A549 (cell line): ENCODE results near the gene HNRNPM. TPM values are rescaled to one million over a fixed set of nuclear protein-coding genes. Genes with fewer than 3 reads are reported as not detected.

Experiments
- ATAC-seq, 2 experiments: fragments of 200-7000 bp in 1 of 2; fragments of >200 bp in 1 of 2; cut with Nextera tagmentation in 1 of 2; cut with Tn5 transposase in 1 of 2; 3 replicates each; pipeline versions ENCODE4 v1.8.0 to v1.9.1; 2018 to 2020; ENCODE audit warnings: mild to moderate bottlenecking in 1 of 2, moderate library complexity in 1 of 2
- CTCF ChIA-PET: fragments of 300-600 bp; sonication (Branson Sonifier 250); formaldehyde crosslinking; extraction: SDS; loops from one replicate; lab custom pipeline; 2021; ENCODE audit warnings: antibody characterized with exemption, inconsistent platforms; lab: Yijun Ruan, JAX
- POLR2A ChIA-PET: fragments of 350-600 bp; formaldehyde crosslinking; extraction: SDS; loops from one replicate; lab custom pipeline; 2021; ENCODE audit warnings: antibody characterized with exemption, inconsistent platforms; lab: Yijun Ruan, JAX
- DNase-seq, 2 experiments: peaks; one replicate each; pipeline versions ENCODE4 v3.0.0 to v3.0.0-alpha.2; 2011 to 2016; ENCODE audit warnings: low read depth in 1 of 2, low spot score in 1 of 2
- FAIRE-seq: peaks from 2 replicates; lab custom pipeline; 2011; peaks lifted over from hg19 to GRCh38; lab: Jason Lieb, UNC
- H3K27ac ChIP-seq, 2 experiments: fragments of >200 bp; sonication (Bioruptor Twin); formaldehyde crosslinking; 3 replicates each; pipeline ENCODE4 v1.5.1; 2016 to 2017
- H3K4me1 ChIP-seq: fragments of >200 bp; sonication (Bioruptor Twin); formaldehyde crosslinking; 3 replicates; pipeline ENCODE4 v1.6.1; 2016
- H3K4me2 ChIP-seq: fragments of >200 bp; sonication (Bioruptor Twin); formaldehyde crosslinking; 3 replicates; pipeline ENCODE4 v1.6.1; 2016
- H3K4me3 ChIP-seq: fragments of >200 bp; sonication (Bioruptor Twin); formaldehyde crosslinking; 3 replicates; pipeline ENCODE4 v1.5.1; 2016
- H3K9me3 ChIP-seq: fragments of >200 bp; sonication (Bioruptor Twin); formaldehyde crosslinking; 3 replicates; pipeline ENCODE4 v1.6.1; 2016
- CEBPB ChIP-seq, 2 experiments: fragments of >200 bp in 1 of 2; sonication (Bioruptor Twin) in 1 of 2; formaldehyde crosslinking in 1 of 2; IDR thresholded peaks; 2 replicates each; pipeline ENCODE4 v1.6.1; 2012 to 2016
- FOSL2 ChIP-seq, 2 experiments: fragments of 450-650 bp in 1 of 2; fragments of >200 bp in 1 of 2; sonication (Bioruptor Twin) in 1 of 2; formaldehyde crosslinking; IDR thresholded peaks; 2 replicates each; pipeline versions ENCODE4 v1.5.0 to v1.6.1; 2016 to 2020; ENCODE audit warnings: mild to moderate bottlenecking in 1 of 2, moderate library complexity in 1 of 2
- GATA3 ChIP-seq: IDR thresholded peaks from 2 replicates; pipeline ENCODE4 v1.6.1; 2012; ENCODE audit warnings: borderline replicate concordance
- HDAC2 ChIP-seq: fragments of 200-600 bp; sonication (generic); IDR thresholded peaks from 2 replicates; pipeline ENCODE4 v1.6.1; 2016
- HOXA7 ChIP-seq: fragments of 250-450 bp; sonication (Bioruptor Pico); IDR thresholded peaks from 2 replicates; pipeline ENCODE4 v1.5.0; 2020; ENCODE audit warnings: mild to moderate bottlenecking, moderate library complexity
- HOXB5 ChIP-seq: fragments of 250-450 bp; sonication (Bioruptor Pico); IDR thresholded peaks from 2 replicates; pipeline ENCODE4 v1.5.0; 2020; ENCODE audit warnings: mild to moderate bottlenecking, moderate library complexity
- JUN ChIP-seq, 2 experiments: fragments of >200 bp; sonication (Bioruptor Twin); formaldehyde crosslinking; IDR thresholded peaks; 2 replicates in 1 of 2; 3 replicates in 1 of 2; pipeline ENCODE4 v1.6.1; 2016 to 2017
- KDM5A ChIP-seq: fragments of 200-600 bp; sonication (generic); IDR thresholded peaks from 2 replicates; pipeline ENCODE4 v1.6.1; 2016; ENCODE audit warnings: antibody characterized with exemption, mild to moderate bottlenecking
- POLR2A ChIP-seq: IDR thresholded peaks from 2 replicates; pipeline ENCODE4 v1.6.1; 2012; ENCODE audit warnings: mild to moderate bottlenecking, low read length
- POLR2AphosphoS2 ChIP-seq: conservative IDR thresholded peaks from 2 replicates; pipeline ENCODE4 v1.6.1; 2012; ENCODE audit warnings: low read length, improper control_type of control experiment, inconsistent platforms
- RCOR1 ChIP-seq: fragments of 150-350 bp; IDR thresholded peaks from 2 replicates; pipeline ENCODE4 v1.6.1; 2014; ENCODE audit warnings: antibody characterized with exemption, low read length, low read depth
- RFX5 ChIP-seq: fragments of 450-650 bp; IDR thresholded peaks from 2 replicates; pipeline ENCODE4 v1.7.1; 2014; ENCODE audit warnings: antibody characterized with exemption, mild to moderate bottlenecking, moderate library complexity
- RNF2 ChIP-seq: fragments of 200-600 bp; sonication (generic); IDR thresholded peaks from 2 replicates; pipeline ENCODE4 v1.6.1; 2016; ENCODE audit warnings: low read depth, mild to moderate bottlenecking, antibody characterized with exemption, moderate library complexity, borderline replicate concordance
- TP53 ChIP-seq: fragments of 250-450 bp; sonication (Bioruptor Pico); IDR thresholded peaks from 2 replicates; pipeline ENCODE4 v1.5.0; 2021; ENCODE audit warnings: mild to moderate bottlenecking, moderate library complexity
- ZC3H11A ChIP-seq: fragments of 450-650 bp; IDR thresholded peaks from 2 replicates; pipeline ENCODE4 v1.6.1; 2014; ENCODE audit warnings: antibody characterized with exemption, mild to moderate bottlenecking
- ZNF302 ChIP-seq: fragments of 250-450 bp; sonication (Bioruptor Pico); IDR thresholded peaks from 2 replicates; pipeline ENCODE4 v1.9.0; 2021; ENCODE audit warnings: inconsistent platforms, mild to moderate bottlenecking, moderate library complexity
- WGBS: methylation state at CpG from one replicate; pipeline ENCODE4 v1.1.6; 2017; ENCODE audit errors: missing lambda C conversion rate; 5-methylcytosine and 5-hydroxymethylcytosine counted together
- polyA plus RNA-seq, 4 experiments: library from polyadenylated mRNA; depleted of rRNA in 3 of 4; stranded (reverse); fragments of >200 nt; fragmentation: RNase III in 1 of 4; extraction: RNeasy Plus Mini Kit Qiagen cat#74134 plus additional on column Dnase treatment in 1 of 4; gene quantifications; 2 replicates in 3 of 4; 3 replicates in 1 of 4; pipeline ENCODE4 v1.2.3, GENCODE V29; 2011 to 2017
- TF ChIP-seq, protein P1 (sequence below): IDR thresholded peaks from 2 replicates; pipeline ENCODE4 v1.6.1; 2012; ENCODE audit warnings: low read depth, borderline replicate concordance
- TF ChIP-seq, protein P2 (sequence below): fragments of >200 bp; sonication (Bioruptor Twin); formaldehyde crosslinking; IDR thresholded peaks from 3 replicates; pipeline ENCODE4 v1.5.1; 2016
- TF ChIP-seq, protein P3 (sequence below): fragments of 250-450 bp; sonication (Bioruptor Pico); IDR thresholded peaks from 2 replicates; pipeline ENCODE4 v1.5.0; 2021; ENCODE audit warnings: mild to moderate bottlenecking, moderate library complexity, borderline replicate concordance

Gene HNRNPM
- polyA plus RNA-seq, 2 of the 4 experiments (the other 2 are of a cell fraction) = 168 to 352 TPM

DNA sequence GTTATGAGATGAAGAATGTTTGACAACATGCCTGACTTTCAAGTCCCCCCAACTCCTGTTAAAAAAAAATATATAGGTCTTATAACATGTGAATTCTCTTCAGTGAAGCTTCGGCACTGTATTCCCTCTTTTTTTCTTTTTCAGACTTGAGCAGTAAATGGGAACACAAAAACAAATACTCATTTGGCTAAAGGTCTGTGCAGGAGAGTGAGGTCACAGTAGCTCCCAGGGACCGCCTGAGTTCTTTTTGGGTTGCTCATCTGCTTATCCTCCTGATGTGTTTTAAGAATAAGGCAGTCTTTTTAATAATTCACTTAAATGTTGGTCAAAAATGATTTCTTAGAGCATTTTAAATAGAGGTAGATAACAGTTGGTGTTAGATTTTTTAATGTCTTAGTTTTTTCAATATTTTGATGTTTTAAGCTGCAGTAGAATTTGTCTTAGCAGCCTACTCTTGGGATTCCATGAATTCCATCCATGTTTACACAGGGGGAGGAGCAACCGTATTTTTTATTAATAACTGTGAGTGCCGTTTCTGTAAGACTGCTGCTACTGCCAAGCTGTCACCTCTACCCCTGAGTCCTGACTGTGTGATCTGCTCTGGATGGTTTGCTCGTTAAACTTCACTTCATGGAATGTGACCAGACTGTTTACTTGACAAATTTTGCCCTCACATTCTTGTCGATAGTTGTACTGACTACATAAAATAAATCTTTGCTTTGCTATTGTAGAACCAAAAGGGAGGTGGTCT, 14.9 kb downstream of the HNRNPM start:
- WGBS = 0% methylated on average over 6 of the region's 6 CpGs
- POLR2A ChIA-PET = interaction anchor here (1.1 to 1.3 kb wide), 2 partner anchors 15 to 54 kb away, joined by 4 to 5 read pairs; partner anchors contain the start of genes HNRNPM and ZNF414
- no peak for FAIRE-seq
- TF ChIP-seq RFX5 (no peak), JUN (IDR thresholded peaks at IDR 0.05) (peak in 1 of 2 experiments; percentile 13; a peak in 1 of 5 replicates), POLR2A (no peak), POLR2AphosphoS2 (no peak), RNF2 (no peak), GATA3 (peak; percentile 38; the same call in 1 of the 2 replicates), FOSL2 (IDR thresholded peaks at IDR 0.05) (no peak), FOSL2 (CRISPR knock-in tag; IDR thresholded peaks at IDR 0.05) (peak; percentile 37; the same call in 1 of the 2 replicates)
- TF ChIP-seq, all 56 proteins: peak for 3
- Histone ChIP-seq H3K4me3 (peak overlapping the region; percentile 16; the same call in 2 of the 3 replicates), H3K9me3 (no peaks in the 10 kb centered on the region), H3K27ac (peak overlapping the region; percentile 67 to 84), H3K4me2 (peak overlapping the region; percentile 73), H3K4me1 (peaks cover 61% of the 10 kb centered on the region)
- ATAC-seq = peak; percentile 86 to 88
- peak; percentile 49 to 52 for DNase-seq
- CTCF ChIA-PET = interaction anchor here (0.5 to 1.9 kb wide), 7 partner anchors 11 to 1308 kb away, joined by 3 to 4 read pairs (median 3); partner anchors contain the start of gene MARCHF2

DNA sequence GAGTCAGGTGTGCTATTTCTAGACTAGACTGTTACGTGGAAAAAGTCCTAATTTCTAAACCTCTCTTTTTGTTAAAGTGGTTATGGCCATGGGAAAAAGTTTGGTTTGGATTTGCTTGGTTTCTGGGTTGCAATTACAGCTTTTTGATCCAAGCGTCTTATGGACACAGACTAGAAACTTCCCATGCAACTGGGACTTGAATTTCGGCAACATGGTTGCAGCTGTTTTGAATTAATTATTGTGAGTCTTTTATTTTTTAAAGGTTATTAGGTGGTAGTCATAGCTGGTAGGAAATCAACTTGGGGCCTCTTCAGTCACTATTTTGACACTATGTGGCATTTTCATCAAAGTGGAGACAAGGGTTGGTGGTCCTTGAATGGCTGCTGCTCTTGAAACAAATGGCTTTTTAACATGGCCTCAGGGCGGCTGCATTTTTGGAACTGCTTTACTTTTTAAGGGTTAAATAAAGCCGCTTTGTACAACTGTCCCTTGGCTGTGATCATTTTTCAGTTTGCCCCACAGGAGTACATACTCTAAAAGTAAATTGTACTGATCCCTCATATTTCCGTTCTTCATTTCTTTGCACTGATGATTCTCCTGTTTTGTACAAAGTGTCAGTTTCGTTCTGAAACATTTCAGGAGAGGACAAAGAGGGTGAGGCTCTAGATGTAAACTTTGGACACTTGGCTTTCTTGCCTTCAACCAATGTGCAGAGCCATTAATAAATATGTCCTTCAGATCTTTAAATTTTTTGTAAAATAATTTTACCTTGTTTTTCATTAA, 15.9 kb downstream of the HNRNPM start:
- ATAC-seq (no peak), FAIRE-seq (no peak), DNase-seq (no peak)
- Histone ChIP-seq H3K4me2 (peak overlapping the region; percentile 73), H3K4me3 (peak overlapping the region; percentile 6; the same call in 1 of the 3 replicates), H3K27ac (peak overlapping the region; percentile 61 to 84), H3K9me3 (no peaks in the 10 kb centered on the region), H3K4me1 (peaks cover 57% of the 10 kb centered on the region)
- TF ChIP-seq ZC3H11A (no peak), RNF2 (no peak), CEBPB (IDR thresholded peaks at IDR 0.05) (no peak), HDAC2 (no peak), RCOR1 (no peak), HOXA7 (CRISPR knock-in tag) (no peak), TP53 (CRISPR knock-in tag) (no peak), KDM5A (no peak), ZNF302 (CRISPR knock-in tag) (no peak), HOXB5 (CRISPR knock-in tag) (no peak)
- TF ChIP-seq, protein P1, sequence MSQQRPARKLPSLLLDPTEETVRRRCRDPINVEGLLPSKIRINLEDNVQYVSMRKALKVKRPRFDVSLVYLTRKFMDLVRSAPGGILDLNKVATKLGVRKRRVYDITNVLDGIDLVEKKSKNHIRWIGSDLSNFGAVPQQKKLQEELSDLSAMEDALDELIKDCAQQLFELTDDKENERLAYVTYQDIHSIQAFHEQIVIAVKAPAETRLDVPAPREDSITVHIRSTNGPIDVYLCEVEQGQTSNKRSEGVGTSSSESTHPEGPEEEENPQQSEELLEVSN = no peak
- TF ChIP-seq, protein P2, sequence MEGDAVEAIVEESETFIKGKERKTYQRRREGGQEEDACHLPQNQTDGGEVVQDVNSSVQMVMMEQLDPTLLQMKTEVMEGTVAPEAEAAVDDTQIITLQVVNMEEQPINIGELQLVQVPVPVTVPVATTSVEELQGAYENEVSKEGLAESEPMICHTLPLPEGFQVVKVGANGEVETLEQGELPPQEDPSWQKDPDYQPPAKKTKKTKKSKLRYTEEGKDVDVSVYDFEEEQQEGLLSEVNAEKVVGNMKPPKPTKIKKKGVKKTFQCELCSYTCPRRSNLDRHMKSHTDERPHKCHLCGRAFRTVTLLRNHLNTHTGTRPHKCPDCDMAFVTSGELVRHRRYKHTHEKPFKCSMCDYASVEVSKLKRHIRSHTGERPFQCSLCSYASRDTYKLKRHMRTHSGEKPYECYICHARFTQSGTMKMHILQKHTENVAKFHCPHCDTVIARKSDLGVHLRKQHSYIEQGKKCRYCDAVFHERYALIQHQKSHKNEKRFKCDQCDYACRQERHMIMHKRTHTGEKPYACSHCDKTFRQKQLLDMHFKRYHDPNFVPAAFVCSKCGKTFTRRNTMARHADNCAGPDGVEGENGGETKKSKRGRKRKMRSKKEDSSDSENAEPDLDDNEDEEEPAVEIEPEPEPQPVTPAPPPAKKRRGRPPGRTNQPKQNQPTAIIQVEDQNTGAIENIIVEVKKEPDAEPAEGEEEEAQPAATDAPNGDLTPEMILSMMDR = no peak
- TF ChIP-seq, protein P3, sequence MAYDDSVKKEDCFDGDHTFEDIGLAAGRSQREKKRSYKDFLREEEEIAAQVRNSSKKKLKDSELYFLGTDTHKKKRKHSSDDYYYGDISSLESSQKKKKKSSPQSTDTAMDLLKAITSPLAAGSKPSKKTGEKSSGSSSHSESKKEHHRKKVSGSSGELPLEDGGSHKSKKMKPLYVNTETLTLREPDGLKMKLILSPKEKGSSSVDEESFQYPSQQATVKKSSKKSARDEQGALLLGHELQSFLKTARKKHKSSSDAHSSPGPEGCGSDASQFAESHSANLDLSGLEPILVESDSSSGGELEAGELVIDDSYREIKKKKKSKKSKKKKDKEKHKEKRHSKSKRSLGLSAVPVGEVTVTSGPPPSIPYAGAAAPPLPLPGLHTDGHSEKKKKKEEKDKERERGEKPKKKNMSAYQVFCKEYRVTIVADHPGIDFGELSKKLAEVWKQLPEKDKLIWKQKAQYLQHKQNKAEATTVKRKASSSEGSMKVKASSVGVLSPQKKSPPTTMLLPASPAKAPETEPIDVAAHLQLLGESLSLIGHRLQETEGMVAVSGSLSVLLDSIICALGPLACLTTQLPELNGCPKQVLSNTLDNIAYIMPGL (CRISPR knock-in tag) = no peak
- POLR2A ChIA-PET = no interaction called here
- 85% methylated on average over 7 of the region's 7 CpGs for WGBS
- CTCF ChIA-PET = interaction anchor here (0.9 to 1.9 kb wide), 5 partner anchors 10 to 107 kb away, joined by 3 to 4 read pairs (median 3); partner anchors contain the start of gene MARCHF2
